HepG2 (cell line): ENCODE results near the gene SYNPO.

ENCODE experiments used
- GTF2F1 ChIP-seq: fragments of 150-350 bp; IDR thresholded peaks from 2 replicates; pipeline ENCODE4 v1.6.1; 2014; ENCODE audit warnings: low read length
- HNRNPL ChIP-seq: fragments of 200-400 bp; formaldehyde crosslinking; IDR thresholded peaks from 2 replicates; pipeline ENCODE4 v1.6.1; 2017; ENCODE audit warnings: mild to moderate bottlenecking, low read depth, low read length
- MYC ChIP-seq: sonication (generic); formaldehyde crosslinking; IDR thresholded peaks from 2 replicates; pipeline ENCODE4 v1.9.0; 2021; ENCODE audit warnings: missing genetic modification reagents, borderline replicate concordance
- NR3C1 ChIP-seq: sonication (generic); formaldehyde crosslinking; IDR thresholded peaks from 2 replicates; pipeline ENCODE4 v1.4.0; 2020; ENCODE audit warnings: missing genetic modification reagents
- PATZ1 ChIP-seq: sonication (generic); formaldehyde crosslinking; IDR thresholded peaks from 2 replicates; pipeline ENCODE4 v1.4.0; 2020; ENCODE audit warnings: missing genetic modification reagents
- SMAD1 ChIP-seq: sonication (generic); formaldehyde crosslinking; IDR thresholded peaks from 2 replicates; pipeline ENCODE4 v1.4.0; 2020; ENCODE audit warnings: missing genetic modification reagents, low read depth, mild to moderate bottlenecking, borderline replicate concordance
- TBX3 ChIP-seq: fragments of 450-650 bp; IDR thresholded peaks from 2 replicates; pipeline ENCODE4 v1.6.1; 2017; ENCODE audit warnings: antibody characterized with exemption, mild to moderate bottlenecking, inconsistent platforms, borderline replicate concordance
- TP53 ChIP-seq: sonication (generic); formaldehyde crosslinking; conservative IDR thresholded peaks from 2 replicates; pipeline ENCODE4 v1.4.0; 2020; ENCODE audit warnings: missing genetic modification reagents
- ZBTB10 ChIP-seq: sonication (generic); formaldehyde crosslinking; IDR thresholded peaks from 2 replicates; pipeline ENCODE4 v1.4.0; 2020; ENCODE audit warnings: missing genetic modification reagents, borderline replicate concordance
- ZNF530 ChIP-seq: sonication (generic); formaldehyde crosslinking; IDR thresholded peaks from 2 replicates; pipeline ENCODE4 v1.5.0; 2020; ENCODE audit warnings: low read depth, mild to moderate bottlenecking, missing genetic modification reagents
- TF ChIP-seq, protein P1 (sequence below): fragments of 450-650 bp; IDR thresholded peaks from 2 replicates; pipeline ENCODE4 v1.6.1; 2017; ENCODE audit warnings: mild to moderate bottlenecking

DNA sequence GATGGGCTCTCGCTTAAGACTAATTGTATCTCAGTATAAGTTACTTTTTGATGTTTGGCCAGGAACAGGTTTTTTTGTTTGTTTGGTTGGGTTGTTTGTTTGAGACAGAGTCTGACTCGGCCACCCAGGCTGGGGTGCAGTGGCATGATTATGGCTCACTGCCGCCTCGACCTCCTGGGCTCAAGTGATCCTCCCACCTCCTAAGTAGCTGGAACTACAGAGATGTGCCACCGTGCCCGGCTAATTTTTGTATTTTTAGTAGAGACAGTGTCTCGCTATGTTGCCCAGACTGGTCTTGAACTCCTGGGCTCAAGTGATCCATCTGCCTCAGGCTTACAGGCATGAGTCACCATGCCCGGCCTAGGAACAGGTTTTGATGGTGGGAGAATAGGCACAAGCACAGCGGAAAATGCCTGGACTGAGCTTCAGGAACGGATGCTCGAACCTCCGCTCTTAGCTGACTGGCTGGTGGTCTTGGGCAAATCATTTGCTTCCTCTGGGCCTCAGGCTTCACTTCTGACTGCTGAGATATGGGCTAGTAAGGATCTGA is 11.4 kb upstream of the SYNPO start:
- TF ChIP-seq GTF2F1 (no peak), ZNF530 (CRISPR knock-in tag) (no peak), MYC (CRISPR knock-in tag) (no peak), PATZ1 (no peak), NR3C1 (CRISPR knock-in tag) (no peak), HNRNPL (no peak), TBX3 (no peak), ZBTB10 (CRISPR knock-in tag) (no peak), SMAD1 (CRISPR knock-in tag) (no peak), TP53 (CRISPR knock-in tag) (no peak)
- TF ChIP-seq, protein P1, sequence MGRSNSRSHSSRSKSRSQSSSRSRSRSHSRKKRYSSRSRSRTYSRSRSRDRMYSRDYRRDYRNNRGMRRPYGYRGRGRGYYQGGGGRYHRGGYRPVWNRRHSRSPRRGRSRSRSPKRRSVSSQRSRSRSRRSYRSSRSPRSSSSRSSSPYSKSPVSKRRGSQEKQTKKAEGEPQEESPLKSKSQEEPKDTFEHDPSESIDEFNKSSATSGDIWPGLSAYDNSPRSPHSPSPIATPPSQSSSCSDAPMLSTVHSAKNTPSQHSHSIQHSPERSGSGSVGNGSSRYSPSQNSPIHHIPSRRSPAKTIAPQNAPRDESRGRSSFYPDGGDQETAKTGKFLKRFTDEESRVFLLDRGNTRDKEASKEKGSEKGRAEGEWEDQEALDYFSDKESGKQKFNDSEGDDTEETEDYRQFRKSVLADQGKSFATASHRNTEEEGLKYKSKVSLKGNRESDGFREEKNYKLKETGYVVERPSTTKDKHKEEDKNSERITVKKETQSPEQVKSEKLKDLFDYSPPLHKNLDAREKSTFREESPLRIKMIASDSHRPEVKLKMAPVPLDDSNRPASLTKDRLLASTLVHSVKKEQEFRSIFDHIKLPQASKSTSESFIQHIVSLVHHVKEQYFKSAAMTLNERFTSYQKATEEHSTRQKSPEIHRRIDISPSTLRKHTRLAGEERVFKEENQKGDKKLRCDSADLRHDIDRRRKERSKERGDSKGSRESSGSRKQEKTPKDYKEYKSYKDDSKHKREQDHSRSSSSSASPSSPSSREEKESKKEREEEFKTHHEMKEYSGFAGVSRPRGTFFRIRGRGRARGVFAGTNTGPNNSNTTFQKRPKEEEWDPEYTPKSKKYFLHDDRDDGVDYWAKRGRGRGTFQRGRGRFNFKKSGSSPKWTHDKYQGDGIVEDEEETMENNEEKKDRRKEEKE = no peak
